T-cell (primary cell): ENCODE results near the gene MPRIP. TPM values are rescaled to one million over a fixed set of nuclear protein-coding genes. Genes with fewer than 3 reads are reported as not detected.
A peak's percentile ranks its signal among the peaks of the same experiment; 100 is the strongest.

Experiments
- ATAC-seq, 4 experiments: fragments of 200-7000 bp in 3 of 4; fragments of 150-1000 bp in 1 of 4; cut with Tn5 transposase; replicated peaks in 1 of 4; 1 replicate in 3 of 4; 2 replicates in 1 of 4; pipeline ENCODE4 v1.10.0; 2021; ENCODE audit warnings: moderate library complexity in 3 of 4, mild to moderate bottlenecking in 2 of 4, moderate number of reproducible peaks in 1 of 4
- CTCF ChIA-PET, 2 donors: fragments of 300-600 bp; sonication (Branson Sonifier 250); formaldehyde crosslinking; loops; one replicate each; lab custom pipeline; 2022; ENCODE audit warnings: antibody characterized with exemption in 2 of 2; lab: Charles Lee
- POLR2A ChIA-PET, 2 donors: fragments of 300-600 bp; sonication (Branson Sonifier 250); formaldehyde crosslinking; loops; one replicate each; lab custom pipeline; 2022; ENCODE audit warnings: antibody characterized with exemption in 2 of 2; lab: Charles Lee
- DNase-seq, 35 experiments: peaks; one replicate each; pipeline versions ENCODE4 v3.0.0 to v3.0.0-alpha.2; 2013 to 2023
- H3K27ac ChIP-seq: one replicate; pipeline ENCODE4 v1.5.1; 2013; ENCODE audit warnings: low read length
- H3K27me3 ChIP-seq, 2 experiments: replicated peaks in 1 of 2; 1 replicate in 1 of 2; 2 replicates in 1 of 2; pipeline versions ENCODE4 v1.6.1 to v1.7.0; 2013; ENCODE audit warnings: low read length in 1 of 2, mixed read lengths in 1 of 2; ENCODE audit not compliant: control insufficient read depth in 2 of 2, insufficient read depth in 2 of 2; ENCODE audit errors: extremely low read depth in 1 of 2
- H3K36me3 ChIP-seq, 2 donors: 1 replicate in 1 of 2; 2 replicates in 1 of 2; pipeline versions ENCODE4 v1.6.1 to v1.7.0; 2013; ENCODE audit warnings: low read length in 1 of 2; ENCODE audit not compliant: control insufficient read depth in 2 of 2, insufficient read depth in 1 of 2; ENCODE audit errors: extremely low read depth in 1 of 2
- H3K4me1 ChIP-seq, 2 experiments: 1 replicate in 1 of 2; 2 replicates in 1 of 2; pipeline versions ENCODE4 v1.6.1 to v1.7.0; 2013; ENCODE audit warnings: low read length in 2 of 2, mixed read lengths in 1 of 2; ENCODE audit not compliant: insufficient read depth in 2 of 2, control insufficient read depth in 1 of 2; ENCODE audit errors: extremely low read depth in 1 of 2
- H3K4me3 ChIP-seq, 2 donors: 1 replicate in 1 of 2; 2 replicates in 1 of 2; pipeline versions ENCODE4 v1.5.1 to v1.7.0; 2013; ENCODE audit warnings: mild to moderate bottlenecking in 2 of 2, low read length in 1 of 2, moderate library complexity in 1 of 2; ENCODE audit not compliant: control insufficient read depth in 1 of 2; ENCODE audit errors: extremely low read depth in 1 of 2
- H3K9me3 ChIP-seq: 2 replicates; pipeline ENCODE4 v1.7.0; 2013
- H3K27ac Mint-ChIP-seq, 2 donors: one replicate each; pipeline ENCODE4 v1.8.0; 2020 to 2021; ENCODE audit warnings: mild to moderate bottlenecking in 2 of 2, mixed read lengths in 2 of 2
- H3K27me3 Mint-ChIP-seq, 2 donors: one replicate each; pipeline ENCODE4 v1.8.0; 2021 to 2022; ENCODE audit warnings: mixed read lengths in 2 of 2
- H3K36me3 Mint-ChIP-seq: one replicate; pipeline ENCODE4 v1.8.0; 2021; ENCODE audit warnings: mixed read lengths
- H3K4me1 Mint-ChIP-seq, 3 donors: one replicate each; pipeline ENCODE4 v1.8.0; 2020 to 2022; ENCODE audit warnings: mixed read lengths in 3 of 3, mild to moderate bottlenecking in 1 of 3
- H3K4me3 Mint-ChIP-seq, 3 donors: one replicate each; pipeline ENCODE4 v1.8.0; 2020 to 2022; ENCODE audit warnings: mild to moderate bottlenecking in 3 of 3, mixed read lengths in 3 of 3, moderate library complexity in 3 of 3
- H3K9me3 Mint-ChIP-seq, 3 donors: one replicate each; pipeline ENCODE4 v1.8.0; 2020 to 2022; ENCODE audit warnings: mixed read lengths in 3 of 3
- WGBS: methylation state at CpG from one replicate; pipeline ENCODE4 v1.1.5; 2013; ENCODE audit warnings: missing lambda C conversion rate; ENCODE audit not compliant: insufficient coverage; 5-methylcytosine and 5-hydroxymethylcytosine counted together
- total RNA-seq, 35 experiments: library from RNA in 6 of 35; stranded (reverse) in 6 of 35; fragments of 120-200 nt in 1 of 35; gene quantifications; one replicate each; pipeline versions ENCODE4 v1.2.1 to v1.2.4 and lab custom pipeline; 2013 to 2026

Gene MPRIP
- total RNA-seq, 5 donors from 2014 or later (not counting 1 experiment from before 2014, with no cell fraction given), result 189 to 266 (median 247) TPM

GRCh38 chr17:17088086-17088485 is 45.8 kb downstream of the MPRIP start:
- H3K9me3 Mint-ChIP-seq, result no peaks in the 10 kb centered on the region
- H3K27me3 Mint-ChIP-seq, result no peaks in the 10 kb centered on the region
- ATAC-seq (no peak), DNase-seq (no peak)
- H3K4me1 ChIP-seq, result peaks cover 0 to 42% of the 10 kb centered on the region in 2 experiments
- H3K9me3 ChIP-seq, result no peaks in the 10 kb centered on the region
- H3K4me1 Mint-ChIP-seq, result peaks cover 50 to 56% (median 52%) of the 10 kb centered on the region in 3 donors
- H3K27ac Mint-ChIP-seq, result peak overlapping the region in 1 of 2 donors; percentile 42
- ChIA-PET POLR2A (no interaction called here), CTCF (interaction anchor here in 1 of 2 donors (0.6 kb wide), 1 partner anchor 21 kb away, joined by 3 read pairs; no protein-coding TSS in a partner anchor)
- H3K4me3 ChIP-seq, result no peak overlapping the region
- H3K36me3 Mint-ChIP-seq, result peaks cover 32% of the 10 kb centered on the region
- no peak overlapping the region for H3K27ac ChIP-seq
- H3K36me3 ChIP-seq, result peaks cover 8 to 37% of the 10 kb centered on the region in 2 donors
- WGBS, result 74% methylated on average over 5 of the region's 10 CpGs
- H3K4me3 Mint-ChIP-seq, result no peak overlapping the region
- no peaks in the 10 kb centered on the region for H3K27me3 ChIP-seq

- H3K4me3 Mint-ChIP-seq, result no peak overlapping the region
- WGBS, result 56% methylated on average over 6 of the region's 8 CpGs
- ATAC-seq (peak in 2 of 4 experiments; percentile 24 to 26), DNase-seq (no peak)
- Histone ChIP-seq H3K9me3 (no peaks in the 10 kb centered on the region), H3K27me3 (no peaks in the 10 kb centered on the region), H3K4me1 (peaks cover 0 to 44% of the 10 kb centered on the region in 2 experiments), H3K27ac (no peak overlapping the region), H3K4me3 (no peak overlapping the region), H3K36me3 (peaks cover 8 to 36% of the 10 kb centered on the region in 2 donors)
- ChIA-PET CTCF (no interaction called here), POLR2A (interaction anchor here in 1 of 2 donors (0.7 kb wide), 1 partner anchor 89 kb away, joined by 3 read pairs; no protein-coding TSS in a partner anchor)
- H3K4me1 Mint-ChIP-seq, result peaks cover 56 to 63% (median 59%) of the 10 kb centered on the region in 3 donors
- H3K9me3 Mint-ChIP-seq, result no peaks in the 10 kb centered on the region
- H3K27ac Mint-ChIP-seq, result peak overlapping the region in 1 of 2 donors; percentile 65
- no peaks in the 10 kb centered on the region for H3K27me3 Mint-ChIP-seq
- peaks cover 29% of the 10 kb centered on the region for H3K36me3 Mint-ChIP-seq
Measured at GRCh38 chr17:17088541-17089525, 46.6 kb downstream of the MPRIP start.

GRCh38 chr17:17089796-17090641 is 47.8 kb downstream of the MPRIP start:
- CTCF ChIA-PET, result no interaction called here
- POLR2A ChIA-PET, result interaction anchor here in 1 of 2 donors (0.7 kb wide), 1 partner anchor 90 kb away, joined by 3 read pairs; no protein-coding TSS in a partner anchor

GRCh38 chr17:17090642-17091103 is 48.4 kb downstream of the MPRIP start:
- Mint-ChIP-seq H3K9me3 (no peaks in the 10 kb centered on the region), H3K4me1 (peaks cover 70 to 73% (median 72%) of the 10 kb centered on the region in 3 donors), H3K27ac (peak overlapping the region in 1 of 2 donors; percentile 16), H3K4me3 (no peak overlapping the region), H3K36me3 (peaks cover 22% of the 10 kb centered on the region), H3K27me3 (no peaks in the 10 kb centered on the region)
- POLR2A ChIA-PET, result no interaction called here
- CTCF ChIA-PET, result no interaction called here
- H3K4me3 ChIP-seq, result no peak overlapping the region
- H3K27me3 ChIP-seq, result no peaks in the 10 kb centered on the region
- ATAC-seq, result no peak
- H3K4me1 ChIP-seq, result peaks cover 0 to 46% of the 10 kb centered on the region in 2 experiments
- no peak overlapping the region for H3K27ac ChIP-seq
- WGBS, result 99% methylated on average over 10 of the region's 11 CpGs
- DNase-seq, result no peak
- peaks cover 7 to 26% of the 10 kb centered on the region in 2 donors for H3K36me3 ChIP-seq
- no peaks in the 10 kb centered on the region for H3K9me3 ChIP-seq

More at GRCh38 chr17:17089796-17090641, 47.8 kb downstream of the MPRIP start:
- H3K27me3 Mint-ChIP-seq, result no peaks in the 10 kb centered on the region
- H3K4me1 ChIP-seq, result peaks cover 0 to 46% of the 10 kb centered on the region in 2 experiments
- H3K9me3 ChIP-seq, result no peaks in the 10 kb centered on the region
- no peaks in the 10 kb centered on the region for H3K9me3 Mint-ChIP-seq
- no peak overlapping the region for H3K4me3 Mint-ChIP-seq
- H3K27me3 ChIP-seq, result no peaks in the 10 kb centered on the region
- peak overlapping the region in 1 of 2 donors; percentile 58 for H3K27ac Mint-ChIP-seq
- peaks cover 66 to 74% (median 67%) of the 10 kb centered on the region in 3 donors for H3K4me1 Mint-ChIP-seq
- H3K4me3 ChIP-seq, result no peak overlapping the region
- peaks cover 26% of the 10 kb centered on the region for H3K36me3 Mint-ChIP-seq
- 98% methylated on average over 14 of the region's 18 CpGs for WGBS
- DNase-seq, result no peak
- ATAC-seq, result no peak
- no peak overlapping the region for H3K27ac ChIP-seq
- H3K36me3 ChIP-seq, result peaks cover 8 to 26% of the 10 kb centered on the region in 2 donors

GRCh38 chr17:17091276-17091675 is 49.0 kb downstream of the MPRIP start:
- Histone ChIP-seq H3K4me1 (peaks cover 0 to 46% of the 10 kb centered on the region in 2 experiments), H3K27me3 (no peaks in the 10 kb centered on the region), H3K9me3 (no peaks in the 10 kb centered on the region), H3K27ac (no peak overlapping the region), H3K36me3 (peaks cover 5 to 26% of the 10 kb centered on the region in 2 donors), H3K4me3 (no peak overlapping the region)
- CTCF ChIA-PET, result no interaction called here
- no peak for DNase-seq
- H3K27me3 Mint-ChIP-seq, result no peaks in the 10 kb centered on the region
- no peaks in the 10 kb centered on the region for H3K9me3 Mint-ChIP-seq
- no peak overlapping the region for H3K27ac Mint-ChIP-seq
- no peak overlapping the region for H3K4me3 Mint-ChIP-seq
- WGBS, result 100% methylated on average over 1 of the region's 11 CpGs
- H3K36me3 Mint-ChIP-seq, result peaks cover 20% of the 10 kb centered on the region
- H3K4me1 Mint-ChIP-seq, result peaks cover 68 to 74% (median 73%) of the 10 kb centered on the region in 3 donors
- POLR2A ChIA-PET, result no interaction called here
- no peak for ATAC-seq
